Ureter (tissue), 1 donor: ENCODE data around the gene NUP88. TPM values are rescaled to one million over a fixed set of nuclear protein-coding genes. Genes with fewer than 3 reads are reported as not detected.
"Not testable (repeated sequence)": the region's sequence is repeated elsewhere in the genome, so short reads cannot be mapped to it uniquely, and the experiment has no call there.

Source experiments
- DNase-seq: peaks from one replicate; pipeline ENCODE4 v3.0.0-alpha.2; 2020; ENCODE audit warnings: low spot score
- total RNA-seq: library from RNA; stranded (reverse); gene quantifications from one replicate; pipeline ENCODE4 v1.2.4, GENCODE V29; 2023
- donor health status: DM: yes; HTN: yes; CAD: no.

Gene NUP88
- total RNA-seq = 73.9 TPM

DNA sequence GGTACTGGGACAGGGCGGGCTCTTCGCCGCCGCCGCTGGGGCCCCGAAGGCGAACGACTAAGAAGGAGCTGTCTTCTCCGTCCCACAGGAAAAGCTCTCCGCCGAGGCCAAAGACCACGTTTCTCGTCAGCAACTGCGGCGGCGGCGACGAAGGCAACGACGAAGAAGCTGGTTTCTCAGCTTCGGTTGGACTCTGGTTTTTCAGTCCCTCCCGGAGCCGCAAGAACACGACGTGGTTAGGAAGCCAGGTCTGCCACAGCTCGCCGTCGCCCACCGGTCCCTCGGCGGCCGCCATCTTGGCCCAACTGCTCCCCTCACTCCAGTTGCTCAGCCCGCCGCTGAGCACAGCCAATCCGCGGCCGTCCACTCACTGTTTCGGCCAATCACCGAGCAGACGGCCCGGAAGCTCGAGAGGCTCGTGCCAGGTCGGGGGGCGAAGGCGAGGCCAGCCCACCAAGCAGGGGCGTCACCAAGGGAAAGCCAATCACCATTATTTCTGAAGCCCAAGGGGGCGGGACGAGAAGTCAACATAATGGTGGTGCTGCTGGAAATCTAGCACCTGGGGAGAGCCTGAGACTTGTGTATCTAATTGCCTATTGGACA is at the start of gene NUP88:
Gene NUP88 (minus strand): TSS at position 307 of the 603 bp plus-strand sequence. CDS start 12 bp downstream, at position 295.
- DNase-seq = peak; percentile 95

DNA sequence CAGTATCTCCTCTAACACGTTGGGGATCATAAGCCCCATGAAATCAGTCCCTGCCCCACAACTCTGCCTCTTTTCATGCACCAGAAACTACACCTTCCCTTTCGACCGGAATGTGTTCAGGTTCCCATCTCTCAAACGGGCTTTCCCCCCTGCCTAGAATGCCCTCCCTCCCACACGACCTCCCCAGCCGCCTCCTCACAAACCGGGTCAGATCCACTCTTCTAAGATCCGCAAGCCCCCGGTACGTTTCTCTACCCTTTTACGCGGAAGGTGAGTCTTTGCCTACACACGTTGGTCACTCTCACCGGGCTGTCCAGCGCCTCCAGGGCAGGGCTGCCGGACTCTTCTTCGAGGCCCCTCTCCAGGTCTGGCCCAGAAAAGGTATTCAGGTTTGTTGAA is 48.6 kb upstream of the NUP88 start:
- no peak for DNase-seq

DNA sequence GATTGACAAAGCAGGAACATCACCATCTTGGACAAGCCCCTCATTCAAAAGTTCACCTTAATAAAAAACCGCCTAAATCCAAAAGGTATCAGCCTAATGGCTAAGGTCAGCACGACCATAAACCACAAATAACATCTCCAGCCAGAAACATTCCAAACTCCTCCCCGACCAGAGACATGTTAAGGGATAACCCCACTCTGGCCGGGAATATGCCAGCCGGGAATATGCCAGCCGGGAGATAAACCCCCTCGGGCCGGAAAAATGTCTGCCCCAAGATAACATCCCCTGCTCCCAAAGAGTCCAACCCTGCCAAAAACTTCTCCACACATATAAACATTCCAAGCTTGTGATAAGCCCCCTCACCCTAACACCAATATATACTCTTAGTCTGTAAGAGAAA is 48.0 kb upstream of the NUP88 start:
- DNase-seq = no peak

DNA sequence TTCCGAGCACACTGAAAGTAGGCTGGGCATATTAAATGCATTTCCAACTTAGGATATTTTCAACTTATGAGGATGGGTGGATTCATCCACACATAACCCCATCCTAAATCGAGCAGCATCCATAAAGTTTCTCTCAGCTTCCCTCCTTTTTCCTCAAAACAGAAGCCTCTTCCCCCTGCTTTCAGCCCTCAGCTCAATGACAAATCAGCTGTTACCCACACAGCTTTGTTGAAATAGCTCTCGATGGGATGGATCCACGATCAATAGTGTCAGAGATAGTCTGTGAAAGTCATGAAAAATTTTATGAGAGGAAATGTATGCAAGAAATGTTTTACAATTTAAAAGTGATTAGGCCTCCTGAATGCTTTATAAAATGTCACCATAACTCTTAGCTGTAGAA is 46.8 kb upstream of the NUP88 start:
- no peak for DNase-seq

DNA sequence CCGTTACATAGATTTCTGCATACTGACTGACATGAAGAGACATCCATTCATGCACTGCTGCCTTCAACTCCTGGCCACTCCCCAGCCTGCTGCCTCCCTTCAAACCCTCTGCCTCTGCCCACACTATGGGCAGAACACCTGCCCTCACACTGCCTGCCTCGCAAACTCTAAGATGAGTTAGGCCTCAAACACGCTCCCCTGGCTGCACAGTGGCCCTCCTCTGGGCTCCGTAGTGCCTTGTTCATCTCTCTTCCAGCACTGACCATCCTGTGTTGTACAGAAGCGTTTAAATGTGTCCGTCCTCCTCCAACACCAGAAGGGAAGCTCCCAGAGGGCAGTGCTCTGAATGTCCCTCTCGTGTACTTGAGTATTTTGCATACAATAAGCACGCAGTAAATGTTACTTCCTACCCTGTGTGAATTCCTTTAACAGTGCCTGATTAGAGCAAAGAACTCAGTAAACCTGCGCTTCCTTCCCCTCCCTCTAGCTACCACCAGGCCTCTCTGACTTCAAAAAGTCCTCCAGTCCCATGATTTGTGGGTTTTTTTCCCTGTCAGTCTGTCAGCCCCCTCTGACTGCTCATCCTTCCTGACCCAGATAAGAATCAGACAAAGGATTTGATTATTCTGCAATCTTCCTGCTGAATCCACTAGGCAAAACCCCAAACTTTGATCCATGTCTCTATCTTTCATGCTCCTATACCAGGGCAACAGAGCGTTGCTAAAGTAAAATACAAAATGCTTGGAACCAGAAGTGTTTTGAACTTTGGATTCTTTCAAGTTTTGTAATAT is 45.5 kb upstream of the NUP88 start:
- no peak for DNase-seq

DNA sequence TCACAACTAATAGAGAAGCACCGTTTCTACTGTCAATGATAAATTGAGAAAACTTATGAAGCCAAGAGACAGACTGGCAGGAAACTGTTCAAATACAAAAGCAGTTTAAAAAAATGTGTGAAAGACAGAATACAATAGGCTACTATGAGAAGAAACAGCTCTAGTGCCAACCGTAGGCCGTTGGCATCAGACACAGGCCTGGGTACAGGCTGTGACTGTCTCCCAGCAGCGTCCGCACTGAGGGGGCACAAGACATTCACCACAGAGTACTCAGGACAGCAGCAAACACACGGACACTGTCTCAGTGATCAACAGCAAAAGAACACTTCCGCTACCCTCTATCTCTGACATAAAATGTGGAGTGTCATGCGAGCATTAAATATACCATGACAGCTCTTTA is 27.3 kb upstream of the NUP88 start:
- no peak for DNase-seq

DNA sequence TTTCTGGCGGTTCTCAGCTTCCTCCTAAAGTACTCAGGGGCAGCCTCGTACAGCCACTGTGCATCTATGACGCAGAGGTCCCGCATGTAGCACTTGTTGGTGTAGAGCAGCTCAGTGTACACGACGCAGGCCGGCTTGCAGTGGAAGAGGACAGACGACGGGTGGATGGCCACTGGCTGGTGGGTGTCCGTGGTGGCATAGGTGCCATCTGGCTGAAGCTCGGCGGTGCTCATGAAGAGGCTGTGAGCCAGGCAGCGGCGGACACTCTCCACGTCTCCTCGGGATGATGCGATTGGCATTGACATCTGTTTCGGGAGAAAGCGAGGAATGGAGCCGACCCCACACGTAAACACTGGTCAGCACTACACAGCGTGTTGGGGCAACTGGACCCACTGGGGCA is 24.7 kb upstream of the NUP88 start:
- no peak for DNase-seq

DNA sequence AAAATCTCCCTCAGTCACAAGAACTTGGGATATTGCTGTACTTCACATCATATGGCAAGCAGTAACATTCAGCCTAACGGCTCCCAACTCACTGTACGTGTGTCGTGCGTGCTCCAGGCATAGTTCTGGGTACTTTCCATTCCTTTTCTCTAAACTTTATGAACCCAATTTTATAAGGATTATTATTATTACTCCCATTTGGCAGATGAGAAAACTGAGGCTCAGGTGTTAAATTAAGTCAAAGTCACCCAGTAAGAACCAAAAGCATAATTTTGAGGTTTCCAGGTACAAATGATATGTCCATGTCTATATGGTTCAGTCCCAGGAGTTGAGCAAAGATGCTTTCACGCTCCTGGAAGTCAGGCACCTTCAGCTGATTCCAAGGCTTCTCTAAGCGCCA is 24.3 kb upstream of the NUP88 start:
- DNase-seq = no peak

DNA sequence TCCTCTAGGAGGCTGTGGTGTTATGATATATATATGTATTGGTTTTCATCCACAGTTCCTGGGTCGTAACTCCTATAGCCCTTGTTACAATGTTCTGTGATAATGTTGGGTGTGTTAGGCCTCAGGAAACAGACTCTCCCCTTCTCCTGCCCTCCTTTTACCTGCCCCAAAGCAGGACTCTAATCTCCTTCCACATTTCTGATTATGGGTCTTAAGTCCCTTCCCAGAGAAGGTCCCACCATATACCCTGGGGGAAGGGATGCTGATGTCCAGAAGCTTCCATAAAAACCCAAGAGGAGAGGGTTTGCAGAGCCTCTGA is 19.9 kb upstream of the NUP88 start:
- DNase-seq = no peak

DNA sequence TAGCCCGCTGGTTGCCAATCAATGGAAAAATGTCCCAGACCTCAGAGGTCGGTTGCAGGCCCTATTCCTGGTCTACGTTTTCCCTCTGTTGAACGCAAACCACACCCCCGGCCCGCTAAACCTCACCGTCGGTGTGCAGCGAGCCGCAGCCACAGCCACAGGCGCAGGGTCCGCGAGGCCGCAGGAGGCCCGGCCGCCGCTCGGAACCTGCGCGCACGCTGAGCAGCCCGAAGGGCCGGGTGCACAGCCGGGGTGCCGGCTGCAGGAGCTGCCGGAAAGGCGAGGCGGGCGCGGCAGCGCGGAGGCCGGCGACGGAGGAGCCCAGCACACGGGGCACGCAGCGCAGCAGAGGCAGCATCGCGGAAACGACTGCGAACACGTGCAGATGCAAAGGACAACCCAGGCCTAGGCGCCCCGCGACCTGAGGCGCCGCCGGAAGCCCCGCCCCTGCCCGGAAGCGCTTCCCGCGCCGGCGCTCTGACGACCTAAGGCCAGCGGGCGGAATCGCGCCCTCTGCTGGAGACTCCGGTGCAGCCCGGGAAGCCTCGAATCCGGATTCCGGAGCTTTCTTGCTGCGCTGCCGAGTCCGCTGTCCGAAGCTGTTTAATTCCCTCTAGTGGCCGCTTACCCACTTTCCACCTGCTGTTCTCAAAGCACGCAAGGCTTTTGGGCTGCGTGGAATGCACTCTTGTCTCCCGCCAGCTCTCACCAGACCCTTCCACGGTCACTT is 19.4 kb upstream of the NUP88 start, which contains the start of gene C1QBP:
Gene C1QBP (minus strand): TSS at position 440 of the 730 bp plus-strand sequence. CDS start 82 bp downstream, at position 358.
- DNase-seq = peak; percentile 94

DNA sequence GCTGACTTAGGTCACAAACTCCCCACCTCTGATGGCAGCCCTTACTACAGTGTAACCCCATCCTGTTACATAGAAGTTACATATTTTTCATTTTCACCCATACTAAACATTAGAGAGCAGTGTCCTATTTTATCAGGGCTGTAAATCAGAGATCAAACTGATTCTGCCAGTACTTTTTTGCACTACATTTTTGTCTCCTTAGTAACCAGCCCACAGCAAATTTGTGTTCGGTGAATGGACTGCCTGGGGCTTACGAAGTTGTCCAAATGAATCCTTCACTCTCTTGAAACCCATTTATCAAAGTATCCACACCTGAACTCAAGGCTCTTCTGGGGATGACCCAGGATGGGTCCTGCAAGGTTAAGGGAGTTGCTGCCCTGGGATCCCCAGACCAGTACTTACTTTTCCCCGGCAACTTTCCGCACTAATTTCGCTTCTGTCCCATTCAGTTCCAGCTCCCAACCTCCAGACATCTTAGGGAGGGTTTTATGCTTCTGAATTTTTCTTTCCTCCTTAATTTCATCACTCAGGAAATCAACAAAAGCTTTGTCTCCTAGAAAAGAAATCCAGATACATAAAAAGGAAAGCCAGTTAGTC is 18.4 kb upstream of the NUP88 start:
- DNase-seq = no peak

DNA sequence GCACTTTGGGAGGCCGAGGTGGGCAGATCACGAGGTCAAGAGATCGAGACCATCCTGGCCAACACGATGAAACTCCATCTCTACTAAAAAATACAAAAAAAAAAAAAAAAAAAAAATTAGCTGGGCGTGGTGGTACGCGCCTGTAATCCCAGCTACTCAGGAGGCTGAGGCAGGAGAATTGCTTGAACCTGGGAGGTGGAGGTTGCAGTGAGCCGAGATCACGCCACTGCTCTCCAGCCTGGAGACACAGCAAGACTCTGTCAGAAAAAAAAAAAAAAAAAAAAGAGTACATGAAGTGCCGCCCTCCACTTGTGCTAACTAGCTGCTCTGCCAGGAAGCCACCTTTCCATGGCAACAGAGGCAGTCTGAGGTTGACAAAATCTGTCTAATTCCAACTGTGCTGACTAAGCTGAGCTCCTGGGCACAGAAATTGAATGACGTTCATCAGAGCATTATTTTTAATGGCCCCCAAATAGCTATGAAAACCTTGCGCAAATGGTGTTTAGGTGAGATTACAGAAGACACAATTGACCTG is 16.4 kb upstream of the NUP88 start:
- not testable (repeated sequence) for DNase-seq

DNA sequence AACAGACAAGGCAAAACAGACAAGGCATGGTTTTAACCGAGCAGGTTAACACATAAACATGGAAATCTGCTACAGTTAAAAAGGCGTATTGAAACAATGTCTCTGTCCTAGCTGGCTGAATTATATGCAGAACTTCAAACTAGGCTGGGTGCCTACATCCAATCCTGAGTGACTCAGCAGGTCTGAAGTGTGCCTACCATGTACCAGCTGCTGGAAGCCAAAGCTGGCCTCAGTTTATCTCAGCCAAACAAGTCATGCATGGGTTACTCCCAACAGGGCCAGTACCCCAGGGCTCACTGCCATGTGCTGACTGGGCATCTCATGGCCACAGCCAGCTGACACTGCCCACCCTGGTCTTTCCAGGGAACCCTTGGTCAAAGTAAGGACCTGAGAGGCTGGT is 15.5 kb upstream of the NUP88 start:
- DNase-seq = no peak

DNA sequence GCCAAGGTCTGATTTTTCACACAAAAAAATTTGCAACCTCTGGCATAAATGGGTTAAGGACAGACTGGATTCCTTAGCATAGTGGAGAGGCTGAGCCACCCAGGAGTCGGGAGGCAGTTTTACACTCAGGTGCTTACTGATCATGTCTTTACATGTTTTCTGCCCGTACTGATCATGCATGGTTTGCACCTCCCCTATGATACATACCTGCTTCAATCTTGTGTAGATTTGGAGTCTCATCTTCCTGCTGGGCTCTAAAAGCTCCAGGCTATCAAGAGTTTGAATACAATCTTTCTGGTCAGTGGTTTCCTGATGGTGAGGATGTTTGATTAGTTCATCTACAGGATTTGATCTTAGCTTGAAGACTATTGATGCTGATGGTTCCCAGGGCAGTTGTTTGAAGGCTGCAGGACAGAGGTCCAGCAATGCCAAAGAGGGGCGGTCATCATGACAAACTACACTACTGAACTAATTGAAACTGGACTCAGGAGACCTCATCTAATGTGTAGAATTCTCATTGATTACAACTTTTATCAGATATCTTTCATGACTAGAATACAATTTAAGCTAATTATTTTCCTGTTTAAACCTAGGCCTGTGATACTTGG is 12.6 kb upstream of the NUP88 start:
- DNase-seq = no peak

DNA sequence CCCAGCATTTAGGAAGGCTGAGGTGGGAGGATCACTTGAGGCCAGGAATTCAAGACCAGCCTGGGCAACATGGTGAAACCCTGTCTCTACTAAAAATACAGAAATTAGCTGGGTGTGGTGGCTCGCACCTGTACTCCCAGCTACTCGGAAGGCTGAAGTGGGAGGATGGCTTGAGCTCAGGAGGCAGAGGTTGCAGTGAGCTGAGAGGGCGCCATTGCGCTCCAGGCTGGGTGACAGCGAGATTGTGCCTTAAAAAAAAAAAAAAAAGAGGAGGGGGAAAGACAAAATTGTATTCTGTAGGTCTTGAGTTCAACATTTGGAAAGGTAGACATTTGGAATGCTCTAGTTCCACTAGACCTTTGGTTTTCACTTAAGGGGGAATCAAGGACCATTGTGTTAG is 11.8 kb upstream of the NUP88 start:
- DNase-seq = not testable (repeated sequence)

DNA sequence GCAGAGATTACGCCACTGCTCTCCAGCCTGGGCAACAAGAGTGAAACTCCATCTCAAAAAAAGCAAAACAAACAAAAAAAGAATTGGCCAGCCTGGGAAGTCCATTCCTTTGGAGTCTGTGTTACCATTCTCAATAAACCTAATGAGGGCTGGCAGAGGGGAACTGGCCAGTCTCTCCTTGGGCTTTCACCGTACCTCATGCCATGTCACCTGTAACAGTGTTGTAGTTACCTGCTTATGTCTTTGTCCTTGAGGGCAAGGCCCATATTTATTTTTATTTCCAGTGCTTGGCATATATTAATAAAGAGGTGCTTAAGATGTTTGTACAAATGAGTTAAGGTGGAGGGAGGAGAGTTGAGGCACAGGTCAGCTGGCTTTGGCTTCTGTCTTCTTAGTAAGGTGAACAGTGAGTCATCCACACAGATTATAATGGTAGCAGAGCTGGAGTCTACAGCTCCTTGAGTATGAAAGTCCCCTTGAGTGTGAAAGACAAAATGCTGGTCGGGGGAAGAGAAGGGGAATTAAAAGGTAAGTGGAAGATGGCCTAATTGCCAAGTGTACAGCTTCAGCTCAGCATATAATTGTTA is 11.0 kb upstream of the NUP88 start:
- no peak for DNase-seq

DNA sequence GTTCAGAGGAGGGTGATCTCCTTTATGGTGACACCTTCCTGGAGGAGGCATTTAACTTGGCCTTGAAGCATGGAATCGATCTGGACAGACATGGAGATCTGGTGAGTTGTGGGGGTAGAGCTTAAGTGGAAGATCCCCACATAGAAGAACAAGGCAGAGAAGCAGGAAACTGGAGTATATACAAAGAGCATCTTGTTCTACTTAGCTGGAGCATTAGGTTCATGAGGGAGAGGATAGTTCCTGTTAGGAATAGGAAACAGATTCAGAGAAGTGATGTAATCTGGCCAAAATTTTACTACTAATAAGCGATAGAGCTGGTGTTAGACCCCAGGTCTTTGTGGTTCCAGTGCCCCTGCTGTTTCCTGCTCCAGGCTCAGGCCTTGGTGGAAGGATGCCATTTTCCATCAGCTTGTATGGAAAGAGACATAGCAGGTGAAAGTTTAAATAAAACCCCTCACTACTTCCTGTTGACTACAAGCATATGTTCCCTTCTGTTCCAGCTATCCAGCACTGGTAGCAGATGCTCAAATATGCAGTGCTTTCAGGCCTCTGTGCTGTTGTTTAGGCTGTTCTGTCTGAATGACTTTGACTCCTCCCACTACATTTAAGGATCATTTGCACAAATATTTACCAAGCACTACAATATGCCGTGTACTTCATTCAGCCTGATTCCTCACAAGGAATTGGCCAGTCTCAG is 9.9 kb upstream of the NUP88 start:
- no peak for DNase-seq

DNA sequence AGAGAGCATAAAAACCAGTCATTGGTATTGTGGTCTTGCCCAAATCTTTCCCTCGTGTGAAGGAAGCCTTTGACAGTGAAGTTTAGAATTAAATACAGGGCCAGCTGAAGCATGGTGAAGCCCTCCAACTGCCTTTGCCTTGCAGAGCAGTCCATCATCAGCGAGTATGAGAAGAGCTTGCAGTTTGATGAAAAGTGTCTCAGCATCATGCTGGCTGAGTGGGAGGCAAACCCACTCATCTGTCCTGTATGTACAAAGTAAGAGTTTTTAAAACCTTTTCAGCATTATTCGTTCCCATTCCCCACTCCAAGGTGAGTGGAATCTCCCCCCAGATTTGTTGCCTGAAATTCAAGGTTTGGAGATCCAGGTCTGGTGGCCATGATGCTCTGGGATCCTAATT is 6.4 kb upstream of the NUP88 start:
- no peak for DNase-seq

DNA sequence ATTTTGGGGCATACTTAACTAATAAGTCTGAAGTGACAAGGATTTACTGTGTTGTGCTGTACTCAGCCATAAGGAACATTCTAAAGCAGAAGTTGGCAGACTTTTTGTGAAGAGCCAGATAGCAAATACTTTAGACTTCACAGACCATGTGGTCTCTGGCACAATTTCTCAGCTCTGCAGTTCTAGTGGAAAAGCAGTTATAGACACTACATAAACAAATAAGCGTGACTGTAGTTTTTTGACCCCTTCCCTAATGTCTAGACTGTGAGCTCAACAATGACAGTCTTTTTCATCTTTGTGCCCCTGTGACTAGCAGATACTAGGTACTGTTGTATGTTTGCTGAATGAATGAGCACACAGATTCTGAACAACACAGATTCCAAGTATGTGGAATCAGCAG is 5.4 kb upstream of the NUP88 start:
- DNase-seq = no peak

DNA sequence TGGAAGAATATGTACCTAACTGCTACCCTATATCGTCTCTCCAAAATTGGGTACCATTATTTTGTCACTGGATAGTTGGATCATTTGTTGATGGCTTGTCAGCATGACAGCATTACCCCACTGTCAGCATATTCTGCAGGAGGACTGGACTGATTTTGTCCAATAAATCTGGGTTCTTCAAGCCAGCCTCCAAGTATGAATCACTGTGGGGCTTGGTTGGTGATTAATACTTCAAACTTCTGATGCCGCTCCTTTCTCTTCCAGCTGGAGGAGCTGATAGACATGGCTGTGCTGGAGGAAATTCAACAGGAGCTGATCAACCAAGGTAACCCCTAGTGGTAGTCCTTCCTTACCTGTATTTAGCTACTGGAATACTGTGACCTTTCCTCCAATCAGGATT is 3.0 kb upstream of the NUP88 start:
- DNase-seq = no peak
